GM12801 (cell line): ENCODE data around the gene MICAL3.

Experiments used
- TF ChIP-seq, protein P1 (sequence below): IDR thresholded peaks from one replicate; pipeline ENCODE4 v1.5.1; 2011; ENCODE audit warnings: control low read depth; ENCODE audit not compliant: insufficient read length; ENCODE audit errors: extremely low read depth

MICAL3 gene

DNA sequence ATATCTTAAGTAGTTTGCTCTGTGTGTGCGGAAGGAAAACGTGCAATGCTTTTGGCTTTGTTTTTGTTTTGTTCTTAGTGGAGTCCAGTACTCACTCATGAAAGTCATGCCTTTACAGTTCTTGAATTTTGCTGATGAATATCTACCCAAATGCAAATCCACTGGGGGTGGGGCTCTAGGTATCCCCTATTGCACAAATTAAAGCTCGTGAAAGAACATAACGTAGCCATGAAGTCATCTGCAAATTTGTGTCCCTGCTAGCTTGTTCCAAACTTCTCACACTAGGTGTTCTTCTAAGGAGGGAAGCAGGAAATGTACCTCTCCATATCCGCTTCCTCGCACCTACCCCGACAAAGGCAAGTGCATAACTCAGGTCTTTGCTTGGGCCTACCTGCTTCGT, 118.9 kb downstream of the MICAL3 start:
- TF ChIP-seq, protein P1, sequence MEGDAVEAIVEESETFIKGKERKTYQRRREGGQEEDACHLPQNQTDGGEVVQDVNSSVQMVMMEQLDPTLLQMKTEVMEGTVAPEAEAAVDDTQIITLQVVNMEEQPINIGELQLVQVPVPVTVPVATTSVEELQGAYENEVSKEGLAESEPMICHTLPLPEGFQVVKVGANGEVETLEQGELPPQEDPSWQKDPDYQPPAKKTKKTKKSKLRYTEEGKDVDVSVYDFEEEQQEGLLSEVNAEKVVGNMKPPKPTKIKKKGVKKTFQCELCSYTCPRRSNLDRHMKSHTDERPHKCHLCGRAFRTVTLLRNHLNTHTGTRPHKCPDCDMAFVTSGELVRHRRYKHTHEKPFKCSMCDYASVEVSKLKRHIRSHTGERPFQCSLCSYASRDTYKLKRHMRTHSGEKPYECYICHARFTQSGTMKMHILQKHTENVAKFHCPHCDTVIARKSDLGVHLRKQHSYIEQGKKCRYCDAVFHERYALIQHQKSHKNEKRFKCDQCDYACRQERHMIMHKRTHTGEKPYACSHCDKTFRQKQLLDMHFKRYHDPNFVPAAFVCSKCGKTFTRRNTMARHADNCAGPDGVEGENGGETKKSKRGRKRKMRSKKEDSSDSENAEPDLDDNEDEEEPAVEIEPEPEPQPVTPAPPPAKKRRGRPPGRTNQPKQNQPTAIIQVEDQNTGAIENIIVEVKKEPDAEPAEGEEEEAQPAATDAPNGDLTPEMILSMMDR, result no peak

DNA sequence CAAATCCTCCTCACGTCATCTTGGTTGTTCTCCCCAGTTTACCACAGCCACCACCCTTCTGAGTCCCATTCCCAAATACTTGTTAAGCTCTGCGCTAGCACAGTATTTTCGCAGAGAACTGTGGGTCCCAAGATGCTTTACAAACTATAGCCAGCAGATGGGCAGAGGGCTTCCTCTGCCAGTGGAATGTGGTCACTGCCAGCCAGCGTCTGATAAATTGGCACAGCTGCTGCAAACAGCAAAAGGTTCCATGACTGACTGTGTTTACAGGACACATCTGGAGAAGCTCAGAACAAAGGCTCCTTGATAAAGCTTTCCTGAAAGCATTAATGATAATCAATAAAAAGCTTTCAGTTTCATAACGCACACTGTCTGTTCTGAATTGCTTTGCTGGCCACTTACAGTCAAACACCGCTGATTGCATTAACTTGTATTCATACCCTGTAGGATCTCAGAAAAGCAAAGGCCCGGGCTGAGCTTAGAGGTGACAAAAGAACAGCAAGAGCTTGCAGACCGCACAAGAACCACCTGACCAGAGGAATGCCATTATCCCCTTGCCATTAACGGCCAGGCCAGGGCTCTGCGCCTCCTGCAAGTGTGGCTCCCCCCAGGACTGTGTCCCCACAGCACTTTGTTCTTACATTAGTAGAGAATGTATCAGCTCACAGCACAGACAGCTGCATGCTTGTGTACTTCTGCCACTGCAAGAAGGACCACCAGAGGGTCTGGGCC, 120.6 kb downstream of the MICAL3 start:
- TF ChIP-seq, protein P1, result no peak

DNA sequence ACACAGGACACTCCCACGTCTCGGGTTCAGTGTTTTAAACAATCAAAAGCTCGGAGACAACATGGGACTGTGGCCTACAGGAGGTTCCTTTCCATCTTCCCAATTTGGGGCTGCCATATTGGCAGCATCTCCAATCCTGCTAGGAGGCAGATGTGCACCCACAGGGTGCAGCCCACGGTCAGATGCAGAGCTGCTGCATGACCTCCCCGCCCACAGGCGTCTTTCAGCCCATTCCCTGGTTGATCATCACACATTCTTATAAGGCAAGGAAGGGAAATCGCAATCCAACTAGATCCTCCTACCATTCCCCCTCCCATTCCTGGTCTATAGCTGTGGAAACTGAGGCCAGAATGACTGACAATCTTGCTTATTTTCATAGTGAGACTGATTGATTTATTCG, 121.4 kb downstream of the MICAL3 start:
- TF ChIP-seq, protein P1, result no peak

DNA sequence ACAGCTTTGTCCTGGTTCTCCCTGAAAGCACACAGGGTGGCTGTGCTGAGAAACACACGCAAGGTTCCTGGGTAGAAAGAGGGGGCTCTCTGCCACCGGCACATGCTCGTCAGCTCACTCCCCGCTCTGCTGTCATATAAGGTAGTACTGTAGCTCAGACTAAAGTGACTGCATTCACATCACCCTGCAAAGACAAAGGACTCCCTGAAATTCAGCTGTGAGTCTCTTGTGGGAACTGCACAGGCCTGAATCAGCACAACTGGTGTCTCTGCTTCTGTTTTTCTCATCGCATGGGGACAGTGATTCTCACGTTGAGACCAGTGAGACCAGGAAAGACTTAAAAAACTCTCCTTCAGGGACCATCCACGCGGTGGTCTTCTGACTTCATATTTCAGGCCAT, 126.0 kb downstream of the MICAL3 start:
- TF ChIP-seq, protein P1, result no peak

DNA sequence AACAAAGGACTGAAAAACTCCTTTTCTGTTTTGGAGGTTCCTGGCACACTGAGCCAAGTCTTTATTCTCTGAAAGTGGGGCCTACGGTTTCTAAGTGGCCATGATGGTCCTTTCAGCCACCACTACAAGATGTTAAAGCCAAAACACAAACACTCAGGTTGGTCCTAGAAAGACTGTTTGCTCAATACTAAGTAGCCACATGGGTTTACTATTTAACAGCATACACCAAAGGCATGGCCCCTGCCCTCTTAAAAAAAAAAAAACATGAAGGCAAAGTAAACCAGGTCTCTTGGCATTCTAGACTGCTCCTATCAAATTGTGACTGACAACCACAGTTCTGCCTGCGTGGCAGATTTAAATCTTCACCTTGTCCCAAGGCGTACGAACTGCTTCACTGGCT, 126.5 kb downstream of the MICAL3 start:
- TF ChIP-seq, protein P1, result no peak

DNA sequence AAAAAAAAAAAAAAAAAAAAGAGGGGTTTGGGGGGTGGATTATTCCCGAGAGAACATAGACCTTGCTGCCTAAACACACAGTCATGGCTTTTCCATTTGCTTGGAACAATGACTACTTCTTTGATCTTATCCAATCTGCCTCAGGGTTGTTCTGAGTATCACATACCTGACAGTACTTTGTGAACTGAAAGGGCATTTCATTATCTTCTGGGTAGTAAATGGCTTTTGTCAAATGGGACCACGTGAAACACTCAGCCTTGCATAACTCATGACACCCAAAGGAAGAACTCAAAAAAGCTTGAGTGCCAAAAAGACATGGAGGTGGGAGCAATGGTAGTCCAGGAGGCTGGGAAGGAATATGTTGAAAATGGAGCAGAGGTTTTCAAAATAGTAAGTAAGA, 126.9 kb downstream of the MICAL3 start:
- TF ChIP-seq, protein P1, result no peak

DNA sequence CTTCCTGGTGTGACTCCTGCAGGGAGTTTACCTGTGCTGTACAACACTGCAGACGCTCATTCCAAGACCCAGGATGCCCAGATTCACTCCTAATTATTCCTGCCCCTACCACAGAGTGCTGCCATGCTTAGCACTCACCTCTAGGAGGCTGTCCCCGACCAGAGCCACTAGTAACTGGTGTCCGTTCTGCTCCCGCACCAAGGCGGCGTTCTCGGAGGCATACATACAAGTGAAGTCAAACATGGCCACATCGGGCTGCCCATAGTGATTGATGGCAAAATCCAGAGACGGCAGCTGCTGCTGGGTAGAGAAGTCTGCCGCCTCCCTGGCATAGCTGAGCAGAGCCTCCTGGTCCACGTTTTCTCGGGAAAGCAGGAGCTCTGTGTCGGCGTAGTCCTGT, 127.8 kb downstream of the MICAL3 start:
- TF ChIP-seq, protein P1, result no peak
